Globus pallidus (tissue), 1 donor: ENCODE data around the gene NBPF12.
"Not testable (repeated sequence)": the region's sequence is repeated elsewhere in the genome, so short reads cannot be mapped to it uniquely, and the experiment has no call there.

Experiments used
- DNase-seq: peaks from one replicate; pipeline ENCODE4 v3.0.0-alpha.2; 2015; ENCODE audit warnings: low spot score

The NBPF12 gene

GRCh38 chr1:146972681-146973080 is 34.6 kb downstream of the NBPF12 start:
- DNase-seq: not testable (repeated sequence)

- not testable (repeated sequence) for DNase-seq
Measured at GRCh38 chr1:146985855-146986254, 47.7 kb downstream of the NBPF12 start.

GRCh38 chr1:146986450-146986849 is 48.3 kb downstream of the NBPF12 start:
- not testable (repeated sequence) for DNase-seq

GRCh38 chr1:146987502-146987901 is 49.4 kb downstream of the NBPF12 start:
- not testable (repeated sequence) for DNase-seq

GRCh38 chr1:146989455-146989854 is 51.3 kb downstream of the NBPF12 start:
- not testable (repeated sequence) for DNase-seq

- DNase-seq: not testable (repeated sequence)
Measured at GRCh38 chr1:147008495-147008894, 70.4 kb downstream of the NBPF12 start.

GRCh38 chr1:147026975-147027374 is 88.9 kb downstream of the NBPF12 start:
- DNase-seq: not testable (repeated sequence)

GRCh38 chr1:147030066-147030653 is 92.0 kb downstream of the NBPF12 start:
- DNase-seq: not testable (repeated sequence)

DNA sequence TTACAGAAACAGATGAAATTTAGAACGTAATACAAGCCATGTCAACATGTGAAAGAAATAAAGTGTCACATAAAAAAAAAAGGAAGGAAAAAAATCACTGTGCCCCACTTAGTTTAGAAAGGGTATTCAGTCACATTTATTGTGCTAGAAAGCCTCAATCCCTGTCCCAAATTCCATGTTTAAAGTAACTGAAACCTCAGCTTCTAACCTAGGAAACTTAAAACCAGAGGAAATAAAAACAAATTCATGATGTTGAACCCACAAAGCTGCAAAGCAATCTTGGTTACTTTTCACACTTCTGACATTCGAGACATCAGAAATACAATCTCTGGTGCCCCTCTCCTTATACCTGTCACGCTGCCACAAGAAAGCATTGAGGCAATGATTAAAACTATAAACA is 101.8 kb downstream of the NBPF12 start:
- DNase-seq: no peak

- not testable (repeated sequence) for DNase-seq
Measured at GRCh38 chr1:147042891-147043290, 104.8 kb downstream of the NBPF12 start.

GRCh38 chr1:147044511-147044910 is 106.4 kb downstream of the NBPF12 start:
- DNase-seq: not testable (repeated sequence)
